A549 (cell line): Measurements from ENCODE around the gene ASB16. TPM values are rescaled to one million over a fixed set of nuclear protein-coding genes. Genes with fewer than 3 reads are reported as not detected.

Experiments used
- ATAC-seq, 2 experiments: fragments of 200-7000 bp in 1 of 2; fragments of >200 bp in 1 of 2; cut with Nextera tagmentation in 1 of 2; cut with Tn5 transposase in 1 of 2; 3 replicates each; pipeline versions ENCODE4 v1.8.0 to v1.9.1; 2018 to 2020; ENCODE audit warnings: mild to moderate bottlenecking in 1 of 2, moderate library complexity in 1 of 2
- CTCF ChIA-PET: fragments of 300-600 bp; sonication (Branson Sonifier 250); formaldehyde crosslinking; extraction: SDS; loops from one replicate; lab custom pipeline; 2021; ENCODE audit warnings: antibody characterized with exemption, inconsistent platforms; lab: Yijun Ruan, JAX
- POLR2A ChIA-PET: fragments of 350-600 bp; formaldehyde crosslinking; extraction: SDS; loops from one replicate; lab custom pipeline; 2021; ENCODE audit warnings: antibody characterized with exemption, inconsistent platforms; lab: Yijun Ruan, JAX
- DNase-seq, 2 experiments: peaks; one replicate each; pipeline versions ENCODE4 v3.0.0 to v3.0.0-alpha.2; 2011 to 2016; ENCODE audit warnings: low read depth in 1 of 2, low spot score in 1 of 2
- FAIRE-seq: peaks from 2 replicates; lab custom pipeline; 2011; peaks lifted over from hg19 to GRCh38; lab: Jason Lieb, UNC
- H3K27ac ChIP-seq, 2 experiments: fragments of >200 bp; sonication (Bioruptor Twin); formaldehyde crosslinking; 3 replicates each; pipeline ENCODE4 v1.5.1; 2016 to 2017
- H3K4me1 ChIP-seq: fragments of >200 bp; sonication (Bioruptor Twin); formaldehyde crosslinking; 3 replicates; pipeline ENCODE4 v1.6.1; 2016
- H3K4me2 ChIP-seq: fragments of >200 bp; sonication (Bioruptor Twin); formaldehyde crosslinking; 3 replicates; pipeline ENCODE4 v1.6.1; 2016
- H3K4me3 ChIP-seq: fragments of >200 bp; sonication (Bioruptor Twin); formaldehyde crosslinking; 3 replicates; pipeline ENCODE4 v1.5.1; 2016
- H3K9me3 ChIP-seq: fragments of >200 bp; sonication (Bioruptor Twin); formaldehyde crosslinking; 3 replicates; pipeline ENCODE4 v1.6.1; 2016
- EP300 ChIP-seq, 2 experiments: fragments of >200 bp; sonication (Bioruptor Twin); formaldehyde crosslinking; IDR thresholded peaks; 2 replicates in 1 of 2; 3 replicates in 1 of 2; pipeline ENCODE4 v1.6.1; 2016 to 2017
- FOSB ChIP-seq: fragments of 250-450 bp; sonication (Bioruptor Pico); IDR thresholded peaks from 2 replicates; pipeline ENCODE4 v1.5.0; 2020; ENCODE audit warnings: mild to moderate bottlenecking, moderate library complexity
- MAFK ChIP-seq: fragments of 450-650 bp; IDR thresholded peaks from 2 replicates; pipeline ENCODE4 v1.6.1; 2014; ENCODE audit not compliant: partially characterized antibody
- NPAS2 ChIP-seq: fragments of 250-450 bp; sonication (Bioruptor Pico); IDR thresholded peaks from 2 replicates; pipeline ENCODE4 v1.8.0; 2022; ENCODE audit warnings: mild to moderate bottlenecking, moderate library complexity, borderline replicate concordance
- NR3C1 ChIP-seq: fragments of >200 bp; sonication (Bioruptor Twin); formaldehyde crosslinking; IDR thresholded peaks from 3 replicates; pipeline ENCODE4 v1.6.1; 2017
- RARB ChIP-seq: fragments of 250-450 bp; sonication (Bioruptor Pico); IDR thresholded peaks from 2 replicates; pipeline ENCODE4 v1.8.0; 2021; ENCODE audit warnings: mild to moderate bottlenecking, moderate library complexity
- TFCP2L1 ChIP-seq: fragments of 250-450 bp; sonication (Bioruptor Pico); IDR thresholded peaks from 2 replicates; pipeline ENCODE4 v1.5.0; 2021; ENCODE audit warnings: mild to moderate bottlenecking
- TP53 ChIP-seq: fragments of 250-450 bp; sonication (Bioruptor Pico); IDR thresholded peaks from 2 replicates; pipeline ENCODE4 v1.5.0; 2021; ENCODE audit warnings: mild to moderate bottlenecking, moderate library complexity
- ZC3H11A ChIP-seq: fragments of 450-650 bp; IDR thresholded peaks from 2 replicates; pipeline ENCODE4 v1.6.1; 2014; ENCODE audit warnings: antibody characterized with exemption, mild to moderate bottlenecking
- WGBS: methylation state at CpG from one replicate; pipeline ENCODE4 v1.1.6; 2017; ENCODE audit errors: missing lambda C conversion rate; 5-methylcytosine and 5-hydroxymethylcytosine counted together
- polyA plus RNA-seq, 4 experiments: library from polyadenylated mRNA; depleted of rRNA in 3 of 4; stranded (reverse); fragments of >200 nt; fragmentation: RNase III in 1 of 4; extraction: RNeasy Plus Mini Kit Qiagen cat#74134 plus additional on column Dnase treatment in 1 of 4; gene quantifications; 2 replicates in 3 of 4; 3 replicates in 1 of 4; pipeline ENCODE4 v1.2.3, GENCODE V29; 2011 to 2017
- TF ChIP-seq, protein P1 (sequence below): fragments of >200 bp; sonication (Bioruptor Twin); formaldehyde crosslinking; IDR thresholded peaks from 2 replicates; pipeline ENCODE4 v1.6.1; 2016
- TF ChIP-seq, protein P2 (sequence below): fragments of >200 bp; sonication (Bioruptor Twin); formaldehyde crosslinking; IDR thresholded peaks from 3 replicates; pipeline ENCODE4 v1.5.1; 2016
- TF ChIP-seq, protein P3 (sequence below): fragments of 450-650 bp; IDR thresholded peaks from 2 replicates; pipeline ENCODE4 v1.6.1; 2014; ENCODE audit warnings: antibody characterized with exemption
- TF ChIP-seq, protein P4 (sequence below): IDR thresholded peaks from 2 replicates; pipeline ENCODE4 v1.6.1; 2012; ENCODE audit warnings: low read depth, borderline replicate concordance

ASB16 gene
- polyA plus RNA-seq, 2 of the 4 experiments (the other 2 are of a cell fraction), result 0.15 TPM; not detected in 1

DNA sequence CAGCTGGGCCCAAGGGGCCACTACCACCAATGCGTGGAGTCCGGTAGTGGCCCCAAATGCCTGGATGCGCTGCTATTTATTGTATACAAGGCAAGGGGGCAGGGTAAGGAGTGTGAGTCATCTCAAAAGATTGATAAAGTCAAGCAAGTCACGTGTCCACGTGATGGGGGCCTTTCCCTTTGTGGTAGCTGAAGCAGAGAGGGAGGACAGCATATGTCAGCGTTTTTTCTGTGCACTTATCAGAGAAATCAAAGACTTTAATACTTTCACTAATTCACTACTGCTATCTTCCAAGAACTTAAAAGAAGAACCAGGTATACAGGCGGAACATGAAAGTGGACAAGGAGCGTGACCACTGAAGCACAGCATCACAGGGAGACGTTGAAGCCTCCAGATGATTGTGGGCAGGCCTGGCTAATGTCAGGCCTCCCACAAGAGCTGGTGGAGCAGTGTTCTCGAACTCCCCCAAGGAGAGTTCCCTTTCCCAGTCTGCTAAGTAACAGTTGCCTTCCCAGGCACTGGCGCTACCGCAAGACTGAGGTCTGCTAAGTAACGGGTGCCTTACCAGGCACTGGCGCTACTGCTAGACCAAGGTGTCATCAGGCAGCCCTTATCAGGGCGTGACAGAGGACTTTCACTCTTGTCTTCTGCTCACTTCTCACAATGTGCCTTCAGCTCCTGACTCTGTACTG, 10.8 kb upstream of the ASB16 start:
- no peaks in the 10 kb centered on the region for H3K9me3 ChIP-seq
- no peak overlapping the region for H3K4me2 ChIP-seq
- no peak overlapping the region for H3K27ac ChIP-seq
- no peak for FAIRE-seq
- ChIA-PET POLR2A (no interaction called here), CTCF (interaction anchor here (1.0 to 8.1 kb wide), 10 partner anchors 9 to 191 kb away, joined by 3 to 88 read pairs (median 4); partner anchors contain the start of genes ASB16 and HROB)
- TF ChIP-seq MAFK (peak; percentile 78), FOSB (CRISPR knock-in tag) (no peak)
- DNase-seq, result no peak
- no peak for ATAC-seq
- no peaks in the 10 kb centered on the region for H3K4me1 ChIP-seq
- 89% methylated on average over 15 of the region's 15 CpGs for WGBS
- H3K4me3 ChIP-seq, result no peak overlapping the region

DNA sequence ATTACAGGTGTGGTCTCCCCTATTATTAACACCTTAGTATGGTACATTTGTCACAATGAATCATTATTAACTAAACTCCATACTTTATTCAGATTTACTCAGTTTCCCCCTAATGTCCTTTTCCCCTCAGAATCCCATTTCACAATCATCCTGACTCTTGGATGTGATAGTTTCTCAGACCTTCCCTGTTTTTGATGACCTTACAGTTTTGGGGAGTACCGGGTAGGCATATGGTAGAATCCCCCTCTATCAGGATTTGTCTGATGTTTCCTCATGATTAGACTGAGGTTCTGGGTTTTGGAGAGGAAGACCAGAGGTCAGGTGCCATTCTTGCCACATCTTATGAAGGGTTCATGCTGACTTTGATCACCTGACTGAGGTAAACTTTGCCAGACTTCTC, 6.0 kb upstream of the ASB16 start:
- peak; percentile 72 for TF ChIP-seq MAFK
- TF ChIP-seq NPAS2 (CRISPR knock-in tag), result no peak
- TF ChIP-seq, protein P1, sequence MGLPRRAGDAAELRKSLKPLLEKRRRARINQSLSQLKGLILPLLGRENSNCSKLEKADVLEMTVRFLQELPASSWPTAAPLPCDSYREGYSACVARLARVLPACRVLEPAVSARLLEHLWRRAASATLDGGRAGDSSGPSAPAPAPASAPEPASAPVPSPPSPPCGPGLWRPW, result no peak
- TF ChIP-seq TFCP2L1 (CRISPR knock-in tag), result no peak
- no peak overlapping the region for H3K27ac ChIP-seq
- ATAC-seq (no peak), FAIRE-seq (no peak), DNase-seq (no peak)
- no peak overlapping the region for H3K4me2 ChIP-seq
- H3K4me1 ChIP-seq, result peaks cover 7% of the 10 kb centered on the region; the same call in 1 of the 3 replicates
- WGBS, result 100% methylated on average over 1 of the region's 1 CpG
- H3K9me3 ChIP-seq, result no peaks in the 10 kb centered on the region
- ChIA-PET POLR2A (no interaction called here), CTCF (interaction anchor here (1.8 to 12.8 kb wide), 2 partner anchors 19 to 81 kb away, joined by 5 to 159 read pairs; partner anchors contain the start of gene HROB)
- no peak overlapping the region for H3K4me3 ChIP-seq

DNA sequence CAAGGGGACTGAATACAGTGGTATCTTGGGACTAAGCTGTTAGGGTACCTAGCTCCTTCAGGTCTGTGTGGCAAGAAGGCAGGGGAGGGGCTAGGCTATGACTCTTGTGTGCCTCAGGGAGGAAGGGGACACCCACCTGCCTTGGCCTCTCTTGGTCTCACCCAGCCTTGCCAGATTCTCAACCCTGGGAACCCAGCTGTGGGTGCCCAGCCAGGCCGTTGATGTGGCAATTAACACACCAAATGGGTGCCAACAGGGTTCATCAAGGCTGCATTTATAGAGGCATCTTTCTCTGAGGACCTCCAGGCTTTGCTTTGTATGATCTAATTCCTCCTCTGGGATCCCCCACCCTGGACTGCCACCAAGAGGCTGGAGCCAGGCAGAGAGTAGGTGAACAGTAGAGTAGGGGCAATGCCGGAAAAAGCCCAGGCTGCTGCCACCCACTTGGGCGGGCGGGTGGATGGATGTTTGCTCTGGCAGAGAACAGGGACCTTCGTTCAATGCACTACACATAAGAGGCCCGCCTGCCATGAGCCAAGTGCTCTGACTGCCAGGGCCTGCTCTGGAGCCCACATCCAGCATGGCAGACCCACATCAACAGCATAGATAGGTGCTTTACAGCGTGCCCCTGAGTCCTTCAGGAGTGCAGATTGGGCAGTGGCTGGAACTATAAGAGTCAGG, 3.2 kb upstream of the ASB16 start:
- Histone ChIP-seq H3K27ac (no peak overlapping the region), H3K4me3 (no peak overlapping the region)
- 82% methylated on average over 7 of the region's 7 CpGs for WGBS
- TF ChIP-seq, protein P2, sequence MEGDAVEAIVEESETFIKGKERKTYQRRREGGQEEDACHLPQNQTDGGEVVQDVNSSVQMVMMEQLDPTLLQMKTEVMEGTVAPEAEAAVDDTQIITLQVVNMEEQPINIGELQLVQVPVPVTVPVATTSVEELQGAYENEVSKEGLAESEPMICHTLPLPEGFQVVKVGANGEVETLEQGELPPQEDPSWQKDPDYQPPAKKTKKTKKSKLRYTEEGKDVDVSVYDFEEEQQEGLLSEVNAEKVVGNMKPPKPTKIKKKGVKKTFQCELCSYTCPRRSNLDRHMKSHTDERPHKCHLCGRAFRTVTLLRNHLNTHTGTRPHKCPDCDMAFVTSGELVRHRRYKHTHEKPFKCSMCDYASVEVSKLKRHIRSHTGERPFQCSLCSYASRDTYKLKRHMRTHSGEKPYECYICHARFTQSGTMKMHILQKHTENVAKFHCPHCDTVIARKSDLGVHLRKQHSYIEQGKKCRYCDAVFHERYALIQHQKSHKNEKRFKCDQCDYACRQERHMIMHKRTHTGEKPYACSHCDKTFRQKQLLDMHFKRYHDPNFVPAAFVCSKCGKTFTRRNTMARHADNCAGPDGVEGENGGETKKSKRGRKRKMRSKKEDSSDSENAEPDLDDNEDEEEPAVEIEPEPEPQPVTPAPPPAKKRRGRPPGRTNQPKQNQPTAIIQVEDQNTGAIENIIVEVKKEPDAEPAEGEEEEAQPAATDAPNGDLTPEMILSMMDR, result no peak
- TF ChIP-seq NR3C1, result no peak
- TF ChIP-seq, protein P3, sequence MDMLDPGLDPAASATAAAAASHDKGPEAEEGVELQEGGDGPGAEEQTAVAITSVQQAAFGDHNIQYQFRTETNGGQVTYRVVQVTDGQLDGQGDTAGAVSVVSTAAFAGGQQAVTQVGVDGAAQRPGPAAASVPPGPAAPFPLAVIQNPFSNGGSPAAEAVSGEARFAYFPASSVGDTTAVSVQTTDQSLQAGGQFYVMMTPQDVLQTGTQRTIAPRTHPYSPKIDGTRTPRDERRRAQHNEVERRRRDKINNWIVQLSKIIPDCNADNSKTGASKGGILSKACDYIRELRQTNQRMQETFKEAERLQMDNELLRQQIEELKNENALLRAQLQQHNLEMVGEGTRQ, result no peak
- no peak for TF ChIP-seq RARB (CRISPR knock-in tag)
- no peak for TF ChIP-seq EP300 (IDR thresholded peaks at IDR 0.05)
- no peak for TF ChIP-seq ZC3H11A
- TF ChIP-seq, protein P4, sequence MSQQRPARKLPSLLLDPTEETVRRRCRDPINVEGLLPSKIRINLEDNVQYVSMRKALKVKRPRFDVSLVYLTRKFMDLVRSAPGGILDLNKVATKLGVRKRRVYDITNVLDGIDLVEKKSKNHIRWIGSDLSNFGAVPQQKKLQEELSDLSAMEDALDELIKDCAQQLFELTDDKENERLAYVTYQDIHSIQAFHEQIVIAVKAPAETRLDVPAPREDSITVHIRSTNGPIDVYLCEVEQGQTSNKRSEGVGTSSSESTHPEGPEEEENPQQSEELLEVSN, result no peak
- TF ChIP-seq TP53 (CRISPR knock-in tag), result no peak
- TF ChIP-seq, all 56 proteins: peak for 0
- ATAC-seq (peak in 1 of 2 experiments; percentile 1; a peak in 1 of 6 replicates), FAIRE-seq (no peak), DNase-seq (no peak)
- POLR2A ChIA-PET, result interaction anchor here (0.6 to 1.2 kb wide), 3 partner anchors 44 to 192 kb away, joined by 3 to 6 read pairs (median 4); partner anchors contain the start of gene HDAC5
- CTCF ChIA-PET, result interaction anchor here (1.0 to 12.8 kb wide), 15 partner anchors 10 to 287 kb away, joined by 3 to 159 read pairs (median 14); partner anchors contain the start of genes HDAC5, HROB, PPY and TMUB2
- Histone ChIP-seq H3K9me3 (no peaks in the 10 kb centered on the region), H3K4me1 (peaks cover 16% of the 10 kb centered on the region), H3K4me2 (no peak overlapping the region)
